ENCODE results near the gene FYCO1.

The FYCO1 gene

GRCh38 chr3:45981346-45982074 lies 14.1 kb downstream of the FYCO1 start:
- no peak for DNase-seq

GRCh38 chr3:45980819-45981218 lies 14.8 kb downstream of the FYCO1 start:
- DNase-seq, result no peak

GRCh38 chr3:45980229-45980813 lies 15.3 kb downstream of the FYCO1 start:
- DNase-seq, result no peak

GRCh38 chr3:45979378-45979777 lies 16.2 kb downstream of the FYCO1 start:
- DNase-seq, result no peak

GRCh38 chr3:45978006-45978761 lies 17.4 kb downstream of the FYCO1 start:
- no peak for DNase-seq

- DNase-seq, result no peak
Observed at GRCh38 chr3:45976191-45977091, 19.2 kb downstream of the FYCO1 start.

- no peak for DNase-seq
Observed at GRCh38 chr3:45975686-45976085, 19.9 kb downstream of the FYCO1 start.

GRCh38 chr3:45974686-45975085 lies 20.9 kb downstream of the FYCO1 start:
- no peak for DNase-seq

- no peak for DNase-seq
Observed at GRCh38 chr3:45972534-45973402, 22.9 kb downstream of the FYCO1 start.

GRCh38 chr3:45969953-45970352 lies 25.7 kb downstream of the FYCO1 start:
- no peak for DNase-seq

- no peak for DNase-seq
Observed at GRCh38 chr3:45969116-45969515, 26.5 kb downstream of the FYCO1 start.

- DNase-seq, result no peak
Observed at GRCh38 chr3:45968706-45969105, 26.9 kb downstream of the FYCO1 start.

- no peak for DNase-seq
Observed at GRCh38 chr3:45968149-45968548, 27.5 kb downstream of the FYCO1 start.

- no peak for DNase-seq
Observed at GRCh38 chr3:45967724-45968123, 27.9 kb downstream of the FYCO1 start.

- DNase-seq, result no peak
Observed at GRCh38 chr3:45966950-45967640, 28.5 kb downstream of the FYCO1 start.

GRCh38 chr3:45966371-45966791 lies 29.2 kb downstream of the FYCO1 start:
- no peak for DNase-seq

- no peak for DNase-seq
Observed at GRCh38 chr3:45965653-45966052, 30.0 kb downstream of the FYCO1 start.

GRCh38 chr3:45965253-45965652 lies 30.4 kb downstream of the FYCO1 start:
- DNase-seq, result no peak

- peak; percentile 23 for DNase-seq
Observed at GRCh38 chr3:45964139-45964538, 31.5 kb downstream of the FYCO1 start.

GRCh38 chr3:45962033-45962432 lies 33.6 kb downstream of the FYCO1 start:
- DNase-seq, result no peak

- DNase-seq, result no peak
Observed at GRCh38 chr3:45960289-45960688, 35.3 kb downstream of the FYCO1 start.
